NCI-H1417 treated with DMSO at 0.1 percent for 48 hours (cell line): Measurements from ENCODE around the gene SETD1B.
"Not testable (repeated sequence)": the region's sequence is repeated elsewhere in the genome, so short reads cannot be mapped to it uniquely, and the experiment has no call there.

ENCODE experiments used
- DNase-seq: peaks from one replicate; lab custom pipeline; 2025; lab: John Stamatoyannopoulos, UW

SETD1B gene

GRCh38 chr12:121857322-121858246 is 53.8 kb downstream of the SETD1B start:
- no peak for DNase-seq

GRCh38 chr12:121858318-121858661 is 54.5 kb downstream of the SETD1B start:
- DNase-seq = no peak

- DNase-seq = no peak
Measured at GRCh38 chr12:121858662-121859572, 55.1 kb downstream of the SETD1B start, which contains the start of gene HPD. HPD (minus strand) TSS chr12:121858859; CDS start chr12:121858823, 36 bp downstream.

GRCh38 chr12:121860257-121860656 is 56.4 kb downstream of the SETD1B start:
- DNase-seq = no peak

- DNase-seq = not testable (repeated sequence)
Measured at GRCh38 chr12:121860699-121861098, 56.9 kb downstream of the SETD1B start.

GRCh38 chr12:121861636-121862254 is 57.9 kb downstream of the SETD1B start:
- DNase-seq = no peak

GRCh38 chr12:121866331-121866730 is 62.5 kb downstream of the SETD1B start:
- no peak for DNase-seq

GRCh38 chr12:121869229-121869628 is 65.4 kb downstream of the SETD1B start:
- not testable (repeated sequence) for DNase-seq

- DNase-seq = no peak
Measured at GRCh38 chr12:121871467-121871866, 67.7 kb downstream of the SETD1B start.

GRCh38 chr12:121872546-121873215 is 68.9 kb downstream of the SETD1B start:
- no peak for DNase-seq

- no peak for DNase-seq
Measured at GRCh38 chr12:121873216-121873569, 69.4 kb downstream of the SETD1B start.

- no peak for DNase-seq
Measured at GRCh38 chr12:121874071-121874470, 70.3 kb downstream of the SETD1B start.

GRCh38 chr12:121875582-121875981 is 71.8 kb downstream of the SETD1B start:
- DNase-seq = no peak

GRCh38 chr12:121876080-121876447 is 72.3 kb downstream of the SETD1B start:
- not testable (repeated sequence) for DNase-seq
